GM18505 (cell line): Measurements from ENCODE around the gene LCLAT1.

Source experiments
- ATAC-seq: cut with Tn5 transposase; IDR thresholded peaks from one replicate; pipeline ENCODE4 v1.9.1; 2021; ENCODE audit not compliant: unreplicated experiment
- POLR2A ChIP-seq: IDR thresholded peaks from 4 replicates; pipeline ENCODE4 v1.6.1; 2011; ENCODE audit warnings: borderline replicate concordance; ENCODE audit not compliant: insufficient read depth, insufficient read length; ENCODE audit errors: extremely low read depth

The LCLAT1 gene

DNA sequence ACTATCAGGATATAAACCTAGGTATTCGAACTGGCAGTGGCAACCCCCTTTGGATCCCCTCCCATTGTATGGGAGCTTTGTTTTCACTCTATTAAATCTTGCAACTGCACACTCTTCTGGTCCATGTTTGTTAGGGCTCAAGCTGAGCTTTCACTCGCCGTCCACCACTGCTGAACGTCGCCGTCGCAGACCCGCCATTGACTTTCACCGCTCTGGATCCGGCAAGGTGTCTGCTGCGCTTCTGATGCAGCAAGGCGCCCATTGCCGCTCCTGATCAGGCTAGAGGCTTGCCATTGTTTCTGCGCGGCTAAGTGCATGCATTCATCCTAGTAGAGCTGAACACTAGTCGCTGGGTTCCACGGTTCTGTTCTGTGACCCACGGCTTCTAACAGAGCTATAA, 69.1 kb downstream of the LCLAT1 start:
- no peak for TF ChIP-seq POLR2A
- no peak for ATAC-seq

DNA sequence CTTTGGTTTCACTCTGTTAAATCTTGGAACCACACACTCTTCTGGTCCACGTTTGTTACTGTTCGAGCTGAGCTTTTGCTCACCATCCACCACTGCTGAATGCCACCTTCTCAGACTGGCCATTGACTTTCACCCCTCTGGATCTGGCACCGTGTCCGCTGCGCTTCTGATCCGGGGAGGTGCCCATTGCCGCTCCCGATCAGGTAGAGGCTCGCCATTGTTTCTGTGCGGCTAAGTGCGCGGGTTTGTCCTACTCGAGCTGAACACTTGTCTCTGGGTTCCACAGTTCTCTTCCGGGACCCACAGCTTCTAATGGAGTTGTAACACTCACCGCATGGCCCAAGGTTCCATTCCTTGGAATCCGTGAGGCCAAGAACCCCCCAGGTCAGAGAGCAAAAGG, 72.8 kb downstream of the LCLAT1 start:
- no peak for TF ChIP-seq POLR2A
- ATAC-seq = no peak

DNA sequence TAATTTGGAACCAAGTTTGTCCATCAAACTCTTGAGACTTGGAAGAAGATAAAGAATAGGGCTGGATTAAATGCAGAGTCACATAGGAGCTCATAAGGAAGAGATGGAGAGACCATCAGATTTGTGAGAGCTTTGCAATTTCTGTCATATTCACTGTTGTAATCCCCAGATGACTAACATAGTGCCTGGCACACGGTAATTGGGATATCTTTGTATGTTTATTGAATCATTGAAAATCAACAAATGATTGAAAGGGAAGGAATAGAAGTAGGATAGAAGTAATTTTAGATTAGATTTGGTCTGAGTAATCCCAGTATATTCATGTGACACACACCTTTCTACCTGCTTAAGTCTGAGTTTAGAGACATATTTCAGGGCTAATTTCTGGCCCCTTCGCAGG, 75.4 kb downstream of the LCLAT1 start:
- no peak for ATAC-seq
- TF ChIP-seq POLR2A = no peak

DNA sequence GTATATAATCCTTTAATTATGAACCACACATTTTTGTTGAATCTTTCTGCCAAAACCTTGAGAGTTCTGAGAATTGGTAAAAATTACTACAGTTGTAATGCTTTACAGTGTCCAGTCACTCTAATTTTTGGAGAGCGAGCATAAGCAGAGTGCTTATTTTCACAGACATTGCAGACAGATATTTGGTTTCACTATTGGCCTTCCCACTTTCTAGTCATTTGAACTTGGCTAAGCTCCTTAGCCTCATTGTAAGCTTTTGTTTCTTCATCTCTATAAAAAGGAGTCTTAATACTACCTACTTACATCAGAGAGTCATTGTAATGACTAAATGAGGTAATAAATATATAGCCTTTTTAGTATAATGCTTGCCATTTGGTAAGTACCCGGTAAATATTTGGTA, 80.4 kb downstream of the LCLAT1 start:
- ATAC-seq = no peak

DNA sequence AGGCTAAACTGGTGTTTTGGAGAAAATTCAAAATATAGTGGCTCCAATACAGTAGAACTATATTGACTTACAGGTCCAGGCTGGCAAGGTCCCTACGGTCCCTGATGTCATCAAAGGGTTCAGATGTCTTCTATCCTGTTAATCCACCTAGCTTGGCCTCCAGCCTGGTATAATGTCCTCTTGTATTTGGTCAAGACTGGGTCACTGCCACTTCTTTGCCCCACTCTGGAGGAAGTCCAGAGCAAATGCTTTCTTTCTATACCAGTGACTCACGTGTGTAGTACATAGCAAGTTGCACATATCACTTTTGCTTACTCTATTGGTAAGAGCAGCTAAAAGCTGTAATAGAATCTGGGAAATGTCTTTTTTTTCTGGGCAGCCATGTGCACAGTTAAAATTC, 80.8 kb downstream of the LCLAT1 start:
- TF ChIP-seq POLR2A = no peak
- ATAC-seq = no peak

More for the DNA sequence above, 80.4 kb downstream of the LCLAT1 start:
- TF ChIP-seq POLR2A = no peak

DNA sequence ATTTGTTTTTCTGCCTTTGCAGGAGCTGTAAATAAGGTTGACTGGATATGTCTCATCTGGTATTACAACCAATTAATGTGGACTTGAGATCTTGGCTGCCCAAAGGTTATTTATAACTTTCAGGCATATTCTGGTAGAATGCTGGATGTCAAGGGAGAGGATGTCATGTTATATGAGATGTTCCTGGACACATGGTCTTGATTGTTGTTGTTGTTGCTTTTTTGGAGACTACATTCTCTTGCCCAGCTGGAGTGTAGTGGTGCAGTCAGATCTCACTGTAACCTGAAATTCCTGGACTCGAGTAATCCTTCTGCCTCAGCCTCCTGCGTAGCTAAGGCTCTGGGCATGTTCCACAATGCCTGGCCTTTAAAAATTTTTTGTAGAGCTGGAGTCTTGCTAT, 83.3 kb downstream of the LCLAT1 start:
- no peak for ATAC-seq
- TF ChIP-seq POLR2A = no peak

DNA sequence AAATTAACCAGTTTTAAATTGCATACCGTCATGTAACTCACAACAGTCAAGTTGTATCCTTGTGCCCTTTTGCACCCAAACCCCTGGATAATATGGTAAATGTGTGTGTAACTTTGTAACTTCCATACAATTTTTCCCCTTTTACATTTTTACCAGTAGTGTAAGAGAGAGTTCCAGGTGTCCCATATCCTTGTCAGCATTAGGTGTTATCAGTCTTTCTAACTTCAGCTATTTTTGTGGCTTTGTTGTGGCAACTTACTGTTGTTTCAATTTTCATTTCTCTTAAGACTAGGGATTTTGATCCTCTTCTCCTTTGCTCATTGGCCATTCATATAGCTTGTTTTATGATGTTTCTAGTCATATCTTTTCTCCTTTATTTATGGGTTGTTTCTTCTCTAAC, 94.6 kb downstream of the LCLAT1 start:
- no peak for TF ChIP-seq POLR2A
- ATAC-seq = no peak

DNA sequence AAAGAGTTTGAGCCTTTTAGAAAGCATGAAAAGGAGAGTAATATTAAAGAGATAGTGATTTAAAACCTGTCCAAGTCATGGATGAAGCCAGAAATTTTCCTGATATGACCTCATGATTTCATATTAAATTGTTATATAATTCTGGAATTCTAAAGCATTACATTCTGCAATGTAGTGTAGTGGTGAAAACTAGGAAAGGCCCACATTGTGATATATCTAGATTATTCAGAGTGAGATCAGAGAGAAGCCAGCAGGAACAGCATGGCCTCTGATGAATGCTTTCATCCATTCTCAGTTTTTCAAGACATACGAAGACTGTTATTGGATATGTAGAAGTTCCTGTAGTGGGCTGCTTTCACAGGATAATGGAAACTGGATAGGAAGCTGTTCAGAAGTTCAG, 98.8 kb downstream of the LCLAT1 start:
- ATAC-seq = no peak

DNA sequence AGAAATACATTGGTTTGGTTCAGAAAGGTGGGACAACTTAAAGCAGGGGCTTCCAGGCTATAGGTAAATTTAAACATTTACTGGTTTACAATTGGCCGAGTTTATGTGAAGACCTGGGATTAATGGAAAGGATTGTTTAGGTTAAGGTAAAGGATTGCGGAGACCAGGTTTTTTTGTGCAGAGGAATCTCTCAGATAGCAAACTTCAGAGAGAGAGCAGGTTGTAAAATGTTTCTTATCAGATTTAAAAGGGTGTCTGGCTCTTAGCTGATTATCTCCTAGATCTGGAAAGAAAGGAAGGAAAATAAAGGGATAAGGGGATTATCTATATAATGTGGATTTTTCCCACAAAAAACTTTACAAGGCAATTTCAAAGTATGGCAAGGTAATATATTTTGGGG, 101.3 kb downstream of the LCLAT1 start:
- no peak for ATAC-seq

More for the DNA sequence above, 98.8 kb downstream of the LCLAT1 start:
- no peak for TF ChIP-seq POLR2A

DNA sequence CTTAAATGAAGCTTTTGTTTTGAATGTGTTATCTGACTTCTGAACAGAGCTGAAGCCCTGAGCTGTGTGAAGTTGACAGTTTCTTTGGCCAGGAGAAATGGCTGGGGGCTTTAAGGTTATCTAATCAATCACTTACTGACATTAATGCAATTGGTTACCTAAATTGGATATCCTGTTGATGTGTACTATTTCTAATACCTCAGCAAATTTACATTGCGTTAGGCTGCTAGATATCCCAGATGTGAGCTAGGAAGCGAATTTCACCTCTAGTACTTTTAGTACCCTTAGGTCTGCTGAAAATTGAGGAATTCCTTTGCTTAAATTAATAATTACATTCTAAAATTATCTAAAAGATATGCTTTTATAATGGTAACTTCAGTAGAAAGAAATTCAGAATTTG, 102.0 kb downstream of the LCLAT1 start:
- ATAC-seq = no peak
- TF ChIP-seq POLR2A = no peak

More for the DNA sequence above, 101.3 kb downstream of the LCLAT1 start:
- no peak for TF ChIP-seq POLR2A

DNA sequence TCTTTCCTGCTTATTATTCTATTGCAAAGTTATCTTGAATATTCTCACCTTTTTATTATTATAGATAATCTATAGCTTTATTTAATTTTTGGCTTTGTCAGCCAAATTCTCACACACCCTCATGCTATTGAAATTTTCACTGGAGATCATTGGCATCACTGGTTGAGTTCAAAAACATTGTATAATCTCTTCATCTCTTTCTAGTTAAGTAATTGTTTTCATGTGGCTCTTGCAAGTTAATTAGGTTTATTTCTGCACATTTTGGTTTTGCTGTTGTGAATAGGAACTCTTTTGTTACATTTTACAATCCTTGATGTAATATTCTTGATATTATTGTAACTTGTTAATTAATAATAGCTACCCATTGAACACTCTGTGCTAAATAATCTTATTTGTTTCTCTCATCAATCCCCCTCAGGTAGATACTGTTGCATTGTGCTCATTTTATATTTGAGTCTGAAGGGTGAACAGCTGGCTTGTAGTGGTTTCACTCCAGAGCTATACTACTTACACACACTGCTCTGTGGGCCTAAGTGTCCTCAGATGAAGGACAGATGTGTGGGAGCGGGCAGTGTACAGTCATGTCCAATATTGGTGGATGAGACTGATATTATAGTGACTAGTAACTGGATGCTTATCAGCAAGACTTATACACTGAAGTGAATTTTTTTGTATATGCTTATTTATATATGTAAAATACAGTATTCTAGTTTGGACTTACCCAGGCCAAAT, 112.7 kb downstream of the LCLAT1 start:
- ATAC-seq = no peak
- no peak for TF ChIP-seq POLR2A

DNA sequence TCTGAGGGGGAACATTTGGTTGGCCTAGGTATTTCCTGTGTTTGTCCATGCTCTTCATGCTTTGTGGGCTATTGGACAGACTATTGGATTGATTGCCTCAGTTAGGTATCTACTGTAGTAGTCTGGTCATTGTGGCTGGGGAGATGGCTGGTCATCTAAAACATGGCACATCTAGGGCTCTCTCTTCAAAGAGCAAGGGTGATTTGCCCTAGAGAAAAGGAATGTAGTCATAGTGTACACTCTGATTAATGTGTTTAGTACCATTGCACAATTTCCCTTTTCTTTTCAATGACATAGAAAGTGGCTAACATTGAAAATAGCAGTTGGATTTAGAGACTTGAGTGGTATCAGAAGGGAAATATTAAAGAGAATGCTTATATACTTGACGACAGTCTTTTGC, 114.3 kb downstream of the LCLAT1 start:
- ATAC-seq = no peak
- TF ChIP-seq POLR2A = no peak

DNA sequence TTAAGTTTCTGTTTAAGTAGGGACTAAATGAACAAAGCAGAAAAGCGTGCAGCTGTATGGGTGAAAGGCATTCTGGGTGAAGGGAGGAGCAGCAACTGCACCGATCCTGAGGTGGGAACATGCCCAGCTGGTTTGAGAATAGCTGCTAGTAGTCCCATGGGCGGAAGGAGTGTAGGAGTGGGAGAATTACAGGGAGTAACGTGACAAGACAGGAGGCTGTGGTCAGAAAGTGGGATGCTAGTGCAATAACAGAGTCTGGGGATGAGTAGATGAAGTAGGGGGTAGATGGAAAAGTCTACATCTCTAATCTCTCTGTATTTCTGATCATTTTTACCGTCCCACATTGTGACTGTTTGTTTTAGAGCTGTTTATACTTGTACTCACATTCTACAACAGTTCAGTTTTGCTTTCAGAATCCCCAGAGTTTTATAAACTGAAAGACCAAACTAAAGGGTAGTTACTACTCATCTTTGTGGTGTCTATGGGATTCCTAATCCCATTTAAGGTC, 118.9 kb downstream of the LCLAT1 start:
- no peak for TF ChIP-seq POLR2A
- no peak for ATAC-seq

DNA sequence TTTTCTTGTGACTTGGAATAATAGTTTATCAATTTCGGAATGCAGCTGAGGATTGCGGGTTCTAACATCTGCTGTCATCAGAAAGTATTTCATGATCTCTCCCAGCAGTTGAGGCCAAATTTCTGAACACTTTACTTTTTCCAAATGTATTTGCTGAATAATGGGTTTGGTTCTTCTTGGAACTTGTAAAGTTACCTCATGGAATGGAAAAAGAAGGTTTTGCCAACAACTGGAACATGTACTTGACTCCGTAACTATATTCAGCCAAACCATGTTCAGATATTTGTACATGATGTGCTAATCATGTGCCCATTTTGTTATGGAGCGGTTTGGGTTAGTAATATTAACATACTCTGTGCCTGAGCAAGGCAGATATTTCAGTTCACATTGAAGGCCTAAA, 119.6 kb downstream of the LCLAT1 start:
- no peak for TF ChIP-seq POLR2A
- ATAC-seq = no peak
